DMS53 treated with DMSO at 0.1 percent for 48 hours (cell line): ENCODE measurements around the gene F3.

Experiments used
- DNase-seq: peaks from one replicate; lab custom pipeline; 2025; ENCODE audit not compliant: unreplicated experiment; lab: John Stamatoyannopoulos, UW

Gene F3

GRCh38 chr1:94528826-94529225 is 12.7 kb downstream of the F3 start:
- no peak for DNase-seq

DNA sequence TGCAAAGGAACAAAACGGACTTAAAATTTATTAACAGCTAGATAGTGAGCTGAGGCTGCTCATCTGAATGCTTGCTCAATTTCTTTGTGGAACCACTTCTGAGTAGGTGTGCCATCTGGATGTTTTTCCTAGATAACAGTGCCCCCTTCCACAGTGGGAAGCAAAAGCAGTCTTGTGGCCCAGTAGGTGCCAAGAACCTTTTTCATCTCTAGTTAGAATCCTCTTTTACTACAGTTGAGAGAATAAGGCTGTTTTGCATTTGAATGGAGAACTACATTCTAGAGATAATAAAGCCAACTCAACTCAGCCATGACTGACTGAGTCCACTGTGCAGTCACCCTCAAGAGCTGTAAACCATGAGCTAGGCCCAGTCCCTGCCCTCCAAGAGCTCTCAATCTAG is 13.3 kb downstream of the F3 start:
- DNase-seq, result no peak

DNA sequence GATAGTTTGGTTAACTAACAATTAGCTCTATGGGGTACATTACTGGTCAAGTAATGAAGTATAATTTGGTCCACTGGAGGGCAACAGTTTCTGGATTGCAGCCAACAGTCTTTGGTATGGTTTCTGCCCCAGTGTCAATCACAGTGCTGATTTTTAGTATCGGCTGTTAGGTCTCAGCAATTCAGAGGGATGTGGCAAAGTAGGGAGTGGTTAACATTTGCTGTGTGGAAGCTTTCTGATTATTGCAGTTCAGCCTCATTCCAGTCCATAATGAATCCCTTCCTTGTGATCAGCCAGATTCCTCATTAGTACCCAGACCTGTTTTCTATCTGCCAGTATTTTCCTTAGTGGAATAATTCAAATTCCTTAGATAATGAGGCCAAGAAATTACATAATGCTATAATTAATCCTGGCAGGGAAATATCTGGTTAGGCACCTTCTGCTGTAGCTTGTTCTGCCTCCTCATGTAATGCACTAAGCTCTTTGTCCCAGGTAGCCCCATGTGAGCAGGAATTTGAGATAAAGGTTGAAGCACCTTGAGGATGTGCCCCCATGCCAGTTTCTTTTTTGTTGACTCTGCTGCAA is 14.0 kb downstream of the F3 start:
- no peak for DNase-seq

DNA sequence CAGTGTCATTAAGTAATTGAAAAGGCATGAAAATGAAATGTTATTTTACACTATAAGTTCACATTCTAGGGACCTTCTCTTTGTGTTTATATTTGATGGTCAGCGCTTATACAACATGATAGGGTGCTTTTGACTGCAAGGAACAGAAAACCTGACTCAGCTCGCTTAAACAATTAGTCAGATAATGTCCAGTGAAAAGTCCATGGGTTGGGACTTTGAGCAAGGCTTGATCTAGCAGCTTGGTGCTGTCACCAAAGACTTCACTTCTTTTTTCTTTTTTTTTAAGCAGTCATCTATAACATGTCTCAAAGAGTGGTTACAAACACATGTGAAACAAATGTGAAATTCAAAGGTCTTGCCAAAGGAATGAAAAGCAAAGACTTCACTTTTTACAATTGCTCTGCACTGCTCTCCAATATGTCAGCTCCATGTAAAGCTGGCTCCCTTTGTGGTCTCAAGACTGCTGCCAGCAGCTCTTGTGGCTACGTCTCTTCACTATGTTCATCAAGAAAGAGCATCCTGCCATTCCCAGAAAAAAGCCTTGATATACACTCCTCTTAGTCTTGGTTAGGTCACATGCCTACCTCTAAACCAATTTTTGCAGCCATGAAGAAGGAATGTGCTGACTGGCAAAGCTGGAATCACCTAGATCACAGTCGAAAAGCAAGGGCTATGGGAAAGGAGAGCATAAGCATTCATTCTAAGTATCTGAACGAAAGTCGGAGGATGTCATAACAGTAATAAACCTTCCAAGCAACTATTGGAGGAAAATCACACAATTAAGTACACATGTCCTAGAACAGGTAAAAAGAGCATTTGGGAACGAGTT is 15.2 kb downstream of the F3 start:
- DNase-seq, result no peak

DNA sequence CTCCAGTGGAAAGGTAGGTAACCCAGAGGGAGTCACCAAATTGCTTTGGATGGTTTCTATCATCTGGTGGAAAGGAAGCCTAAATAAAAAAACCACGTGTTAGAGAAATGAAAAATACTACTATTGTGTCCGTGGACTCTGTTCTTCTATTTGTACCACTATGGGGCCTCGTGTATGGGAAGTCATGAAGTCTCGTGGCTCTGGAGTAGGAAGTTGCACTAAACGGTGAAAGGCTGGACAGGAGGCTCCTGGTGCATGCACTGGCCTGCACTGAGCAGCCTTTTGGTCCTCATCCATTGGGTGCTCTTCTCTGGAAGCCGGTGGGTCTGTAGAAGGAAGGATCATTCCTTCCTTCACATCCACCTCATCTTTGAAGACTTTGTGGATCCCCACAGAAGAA is 17.0 kb downstream of the F3 start:
- no peak for DNase-seq

- peak; percentile 41 for DNase-seq
Observed at GRCh38 chr1:94522304-94522703, 19.3 kb downstream of the F3 start.

DNA sequence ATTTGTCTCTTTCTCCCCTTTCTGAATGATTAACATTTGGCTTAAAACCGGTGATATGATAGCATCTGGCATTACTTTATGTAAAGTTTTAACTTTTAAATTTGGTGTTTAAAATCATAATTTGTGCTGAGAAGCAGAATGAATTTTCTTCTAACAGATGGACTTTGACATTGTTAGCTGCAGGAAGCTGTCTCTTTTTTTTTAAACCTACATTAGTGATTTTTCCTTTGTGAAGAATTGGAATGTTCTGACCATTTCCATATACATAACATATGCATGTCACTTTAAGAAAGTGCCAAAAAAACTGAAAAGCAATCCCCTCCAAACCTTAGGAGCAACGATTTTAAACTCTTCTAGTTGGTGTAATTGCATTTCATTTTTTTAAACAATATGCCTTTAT is 22.2 kb downstream of the F3 start:
- DNase-seq, result no peak

DNA sequence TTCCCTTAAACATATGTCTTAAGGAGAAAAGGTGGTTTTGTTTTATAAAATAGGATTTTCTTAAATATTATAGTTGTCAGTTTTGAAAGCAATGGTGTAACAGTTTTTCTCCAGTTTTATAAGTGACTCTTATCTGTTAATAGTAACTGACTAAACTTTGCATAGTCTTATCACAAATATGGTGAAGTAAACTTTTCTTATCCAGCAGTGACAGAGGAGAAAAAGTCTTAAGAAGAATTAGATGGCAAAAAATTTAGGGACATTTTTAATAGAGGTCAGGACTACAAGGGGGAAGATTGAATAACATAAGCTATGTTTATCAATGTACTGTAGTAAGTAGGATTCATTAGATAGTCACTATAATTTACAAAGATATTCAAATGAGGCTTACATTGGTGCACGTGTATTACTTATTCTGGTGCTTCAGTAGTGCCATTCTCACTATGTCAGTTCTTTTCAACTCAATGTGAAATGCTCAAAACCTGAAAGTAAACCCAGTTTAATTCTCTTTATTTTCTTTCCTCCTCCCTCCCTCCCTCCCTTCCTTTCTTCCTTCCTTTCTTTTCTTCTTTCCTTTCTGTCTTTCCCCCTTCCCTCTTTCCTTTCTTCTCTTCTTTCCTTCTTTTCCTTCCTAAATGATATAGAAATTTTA is 26.1 kb downstream of the F3 start:
- no peak for DNase-seq

DNA sequence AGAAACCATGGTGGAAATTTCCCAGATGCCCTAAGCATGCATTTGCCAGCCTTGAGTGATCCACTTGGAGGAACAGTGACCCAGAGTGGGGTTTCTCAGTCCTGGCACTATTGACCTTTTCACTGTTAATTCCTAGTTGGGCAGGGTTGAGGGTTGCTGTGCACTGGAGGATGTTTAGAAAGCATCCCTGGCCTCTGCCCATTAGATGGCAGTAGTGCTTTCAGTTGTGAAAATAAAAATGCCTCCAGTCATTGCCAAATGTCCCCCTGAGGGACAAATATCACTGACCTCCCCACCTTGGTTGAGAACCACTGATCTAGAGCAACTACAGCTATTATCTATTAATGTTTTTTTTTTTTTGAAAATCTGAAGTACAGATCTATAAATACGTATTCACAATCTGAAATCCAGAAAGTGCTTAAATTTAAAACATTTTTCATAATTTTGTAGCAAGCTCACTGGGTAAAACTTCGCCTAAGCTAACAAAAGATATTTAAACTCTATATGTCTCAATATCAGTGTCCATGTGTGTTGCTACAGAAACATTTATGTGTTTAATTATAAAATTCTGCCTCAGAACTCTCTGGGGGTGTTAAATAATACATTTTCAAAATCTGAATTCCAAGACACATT is 27.3 kb downstream of the F3 start:
- DNase-seq, result peak; percentile 48

GRCh38 chr1:94512816-94513215 is 28.7 kb downstream of the F3 start:
- no peak for DNase-seq

DNA sequence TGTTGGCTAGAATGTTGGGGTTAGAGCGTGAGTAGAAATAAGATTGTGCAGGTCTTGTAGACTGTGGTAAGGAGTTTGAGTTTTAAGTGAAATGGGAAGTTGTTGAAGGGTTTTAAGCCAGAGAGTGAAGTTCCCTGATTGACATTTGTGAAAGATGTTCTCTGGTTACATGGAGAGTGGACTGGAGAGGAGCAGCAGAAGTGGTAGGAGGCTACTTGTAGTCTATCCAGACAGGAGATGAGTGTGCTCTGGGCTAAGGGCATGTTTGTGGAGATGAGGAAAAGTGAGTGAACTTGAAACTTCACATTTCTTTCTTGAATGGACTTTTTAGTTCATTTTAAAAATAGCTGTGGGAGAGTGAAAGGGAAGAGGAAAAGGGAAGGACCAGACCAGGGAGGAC is 37.0 kb downstream of the F3 start:
- DNase-seq, result no peak

GRCh38 chr1:94503153-94503552 is 38.4 kb downstream of the F3 start:
- DNase-seq, result no peak

DNA sequence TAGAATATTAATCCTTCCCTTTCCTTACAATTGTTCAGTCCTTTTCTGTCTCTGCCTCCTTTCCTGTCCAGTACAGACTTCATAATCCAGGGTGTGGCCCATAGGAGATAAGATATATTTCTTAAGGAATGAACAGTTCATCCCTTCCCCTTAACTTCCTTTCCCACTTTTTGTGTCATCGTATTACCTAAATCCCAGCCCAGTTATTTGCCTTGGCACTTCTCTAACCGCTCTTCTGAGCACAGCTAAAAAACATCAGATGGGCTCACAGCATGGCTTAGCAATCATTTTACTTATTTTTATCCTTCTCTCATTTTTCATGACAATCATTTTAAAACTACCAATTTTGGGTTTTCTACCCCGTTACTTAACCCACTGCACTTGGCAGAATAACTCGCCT is 39.6 kb downstream of the F3 start:
- no peak for DNase-seq

DNA sequence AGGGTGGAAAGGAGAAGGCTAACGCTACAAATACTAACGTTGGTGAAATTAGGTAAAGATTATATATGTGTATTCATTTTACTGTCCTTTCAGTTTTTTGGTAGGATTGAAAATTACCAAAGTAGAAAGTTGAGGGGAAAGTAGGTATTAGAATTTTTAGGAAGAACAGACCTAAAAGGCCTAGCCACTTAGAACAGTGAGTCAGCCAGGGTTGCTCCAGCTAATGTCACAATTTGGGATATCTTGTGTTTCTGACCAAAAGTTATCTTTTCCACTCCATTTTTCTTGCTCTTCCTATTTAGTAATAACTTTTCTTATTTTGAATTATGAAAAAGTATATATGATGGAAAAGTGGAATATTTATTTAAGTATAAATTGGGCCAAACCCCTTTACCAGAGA is 40.1 kb downstream of the F3 start:
- no peak for DNase-seq

DNA sequence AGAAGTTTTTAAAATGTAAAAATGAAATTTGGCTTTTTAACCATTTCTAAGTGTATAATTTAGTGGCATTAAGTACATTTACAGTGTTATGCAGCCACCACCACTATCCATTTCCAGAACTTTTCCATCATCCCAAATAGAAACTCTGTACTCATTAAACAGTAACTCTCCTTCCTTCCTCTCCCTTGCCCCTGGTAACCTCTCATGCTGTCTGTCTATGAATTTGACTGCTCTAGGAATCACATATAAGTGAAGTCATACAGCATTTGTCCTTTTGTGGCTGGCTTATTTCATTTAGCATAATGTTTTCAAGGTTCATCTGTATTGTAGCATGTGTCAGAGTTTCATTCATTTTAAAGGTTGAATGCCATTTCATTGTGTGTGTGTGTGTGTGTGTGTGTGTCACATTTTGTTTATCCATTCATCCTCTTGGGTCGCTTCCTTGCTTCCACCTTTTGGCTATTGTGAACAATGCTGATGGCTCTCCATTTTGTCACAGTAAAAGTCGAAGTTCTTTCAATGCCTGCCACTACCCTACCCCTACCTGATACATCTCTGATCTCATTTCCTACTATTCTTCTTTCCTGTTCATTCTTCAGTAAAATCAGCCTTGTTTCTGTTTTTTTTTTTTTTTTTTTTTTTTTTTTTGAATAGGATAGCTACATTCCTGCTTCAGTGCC is 45.3 kb downstream of the F3 start:
- no peak for DNase-seq

- DNase-seq, result no peak
Observed at GRCh38 chr1:94490556-94490955, 51.0 kb downstream of the F3 start.

- no peak for DNase-seq
Observed at GRCh38 chr1:94486990-94487389, 54.6 kb downstream of the F3 start.

DNA sequence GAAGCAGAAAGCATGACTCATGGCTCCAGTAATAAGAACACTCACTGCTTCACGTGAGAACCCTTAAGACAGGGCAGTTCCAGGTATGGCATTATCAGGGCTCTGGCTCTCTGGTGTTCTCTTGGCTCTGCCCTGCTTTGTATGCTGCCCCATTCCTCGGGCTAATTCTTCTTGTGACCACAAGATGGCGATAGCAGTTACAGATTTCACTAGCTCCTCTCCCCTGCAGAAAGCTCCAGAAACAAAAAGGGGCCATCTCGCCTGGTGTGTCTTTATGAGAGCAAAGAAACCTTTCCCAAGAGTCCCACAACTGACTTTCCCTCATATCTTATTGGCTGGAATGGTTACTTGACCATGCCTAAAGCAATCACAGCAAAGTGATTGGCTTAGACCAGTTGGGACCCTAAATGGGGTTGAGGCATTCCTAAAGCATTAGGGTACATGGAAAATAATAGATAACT is 60.1 kb downstream of the F3 start:
- peak; percentile 95 for DNase-seq

DNA sequence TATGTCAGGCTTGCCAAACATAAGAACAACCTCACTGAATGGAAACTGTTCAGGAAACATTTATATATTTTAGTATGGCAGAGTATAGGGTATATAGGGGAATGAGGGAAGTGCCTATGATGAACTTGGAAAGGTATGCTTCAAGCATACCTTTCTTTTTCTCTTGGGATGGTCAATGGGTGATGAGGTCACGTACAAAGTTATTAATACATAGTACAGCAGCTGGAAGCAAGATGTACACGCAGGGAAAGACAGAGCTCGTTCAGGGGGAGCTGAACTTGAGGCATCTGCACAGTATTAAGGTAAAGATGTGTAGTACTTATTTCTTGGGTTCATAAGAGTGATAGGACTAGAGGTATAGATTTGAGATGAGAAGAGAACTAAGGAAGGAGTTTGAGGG is 61.9 kb downstream of the F3 start:
- no peak for DNase-seq
